KMS-11 (cell line): ENCODE results near the gene RAB4A.

Experiments
- H2AFZ ChIP-seq: fragments of 200-600 bp; sonication (generic); 2 replicates; pipeline ENCODE4 v1.6.1; 2016; ENCODE audit warnings: antibody characterized with exemption, mixed run types, low read depth
- H3K27ac ChIP-seq: fragments of 200-600 bp; sonication (generic); 2 replicates; pipeline ENCODE4 v1.6.1; 2016; ENCODE audit warnings: mild to moderate bottlenecking, mixed run types
- H3K27me3 ChIP-seq: fragments of 200-600 bp; sonication (generic); 2 replicates; pipeline ENCODE4 v1.6.1; 2017; ENCODE audit warnings: mild to moderate bottlenecking, low read depth, mixed run types, moderate library complexity; ENCODE audit not compliant: insufficient read depth
- H3K36me3 ChIP-seq: fragments of 200-600 bp; sonication (generic); 2 replicates; pipeline ENCODE4 v1.6.1; 2017; ENCODE audit warnings: mild to moderate bottlenecking, mixed run types; ENCODE audit not compliant: insufficient read depth
- H3K4me1 ChIP-seq: fragments of 200-600 bp; sonication (generic); 2 replicates; pipeline ENCODE4 v1.6.1; 2016; ENCODE audit warnings: mild to moderate bottlenecking, low read depth, mixed run types; ENCODE audit not compliant: poor library complexity, severe bottlenecking
- H3K4me2 ChIP-seq: fragments of 200-600 bp; sonication (generic); 2 replicates; pipeline ENCODE4 v1.7.0; 2016; ENCODE audit warnings: mild to moderate bottlenecking, mixed run types
- H3K4me3 ChIP-seq: fragments of 200-600 bp; sonication (generic); IDR thresholded peaks from 2 replicates; pipeline ENCODE4 v1.6.1; 2017; ENCODE audit warnings: low read depth, low read length, mixed read lengths; ENCODE audit not compliant: insufficient read depth
- H3K79me2 ChIP-seq: fragments of 200-600 bp; sonication (generic); 2 replicates; pipeline ENCODE4 v1.6.1; 2016; ENCODE audit warnings: low read depth, mixed run types; ENCODE audit not compliant: insufficient read depth
- H3K9ac ChIP-seq: fragments of 200-600 bp; sonication (generic); 2 replicates; pipeline ENCODE4 v1.6.1; 2016; ENCODE audit warnings: mild to moderate bottlenecking, mixed run types
- H4K20me1 ChIP-seq: fragments of 200-600 bp; sonication (generic); 2 replicates; pipeline ENCODE4 v1.6.1; 2016; ENCODE audit warnings: mild to moderate bottlenecking, mixed run types; ENCODE audit not compliant: insufficient read depth
- CTCF ChIP-seq: fragments of 200-600 bp; sonication (generic); conservative IDR thresholded peaks from 2 replicates; pipeline ENCODE4 v1.6.1; 2017; ENCODE audit warnings: low read depth, mild to moderate bottlenecking, antibody characterized with exemption, low read length, moderate library complexity, mixed read lengths

The RAB4A gene

DNA sequence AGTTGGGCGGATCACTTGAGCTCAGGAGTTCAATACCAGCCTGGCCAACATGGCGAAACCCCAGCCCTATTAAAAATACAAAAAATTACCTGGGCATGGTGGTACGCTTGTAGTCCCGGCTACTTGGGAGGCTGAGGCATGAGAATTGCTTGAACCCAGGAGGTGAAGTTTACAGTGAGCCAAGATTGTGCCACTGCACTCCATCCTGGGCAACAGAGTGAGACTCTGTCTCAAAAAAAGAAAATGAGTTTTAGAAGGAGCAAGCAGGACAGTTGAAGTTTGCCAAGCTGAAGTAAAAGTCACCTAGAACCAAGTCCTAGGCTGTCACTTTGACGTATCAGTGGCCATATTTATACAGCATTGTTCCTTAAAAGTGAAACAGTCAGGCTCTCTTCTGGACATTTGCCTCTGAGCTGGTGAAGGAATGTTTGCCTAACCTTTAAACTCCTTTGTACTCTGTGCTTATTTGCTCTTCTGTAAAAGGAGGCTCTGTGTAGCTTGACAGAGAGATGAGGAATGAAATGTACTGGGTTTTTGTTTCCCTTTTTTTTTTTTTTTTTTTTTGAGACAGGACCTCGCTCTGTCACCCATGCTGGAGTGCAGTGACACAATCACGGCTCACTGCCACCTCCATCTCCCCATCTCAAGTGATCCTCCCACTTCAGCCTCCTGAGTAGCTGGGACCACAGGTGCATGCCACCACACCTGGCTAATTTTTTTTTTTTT is 2.8 kb downstream of the RAB4A start:
- no peak for TF ChIP-seq CTCF
- peaks cover 41% of the 10 kb centered on the region for H3K79me2 ChIP-seq
- no peak overlapping the region for H3K27ac ChIP-seq
- peaks cover 21% of the 10 kb centered on the region for H3K4me1 ChIP-seq
- no peaks in the 10 kb centered on the region; the same call in 1 of the 2 replicates for H4K20me1 ChIP-seq
- no peak overlapping the region for H2AFZ ChIP-seq
- peak overlapping the region; percentile 83; the same call in 1 of the 2 replicates for H3K4me2 ChIP-seq
- no peak overlapping the region for H3K9ac ChIP-seq
- no peak overlapping the region for H3K4me3 ChIP-seq
- H3K27me3 ChIP-seq = no peaks in the 10 kb centered on the region
- H3K36me3 ChIP-seq = no peaks in the 10 kb centered on the region

- Histone ChIP-seq H3K4me3 (no peak overlapping the region), H2AFZ (no peak overlapping the region), H3K4me1 (peaks cover 21% of the 10 kb centered on the region), H3K9ac (no peak overlapping the region), H3K4me2 (no peak overlapping the region), H3K79me2 (peaks cover 41% of the 10 kb centered on the region), H4K20me1 (no peaks in the 10 kb centered on the region; the same call in 1 of the 2 replicates), H3K36me3 (no peaks in the 10 kb centered on the region), H3K27me3 (no peaks in the 10 kb centered on the region), H3K27ac (no peak overlapping the region)
- TF ChIP-seq CTCF = no peak
Measured at GRCh38 chr1:229275005-229275404, 4.1 kb downstream of the RAB4A start.

- Histone ChIP-seq H3K27me3 (no peaks in the 10 kb centered on the region), H3K27ac (no peak overlapping the region), H3K4me3 (no peak overlapping the region), H3K4me2 (no peak overlapping the region), H4K20me1 (no peaks in the 10 kb centered on the region), H3K79me2 (peaks cover 43% of the 10 kb centered on the region), H2AFZ (no peak overlapping the region), H3K4me1 (peaks cover 3% of the 10 kb centered on the region), H3K9ac (no peak overlapping the region), H3K36me3 (no peaks in the 10 kb centered on the region)
- no peak for TF ChIP-seq CTCF
Measured at GRCh38 chr1:229278120-229278741, 7.3 kb downstream of the RAB4A start.

DNA sequence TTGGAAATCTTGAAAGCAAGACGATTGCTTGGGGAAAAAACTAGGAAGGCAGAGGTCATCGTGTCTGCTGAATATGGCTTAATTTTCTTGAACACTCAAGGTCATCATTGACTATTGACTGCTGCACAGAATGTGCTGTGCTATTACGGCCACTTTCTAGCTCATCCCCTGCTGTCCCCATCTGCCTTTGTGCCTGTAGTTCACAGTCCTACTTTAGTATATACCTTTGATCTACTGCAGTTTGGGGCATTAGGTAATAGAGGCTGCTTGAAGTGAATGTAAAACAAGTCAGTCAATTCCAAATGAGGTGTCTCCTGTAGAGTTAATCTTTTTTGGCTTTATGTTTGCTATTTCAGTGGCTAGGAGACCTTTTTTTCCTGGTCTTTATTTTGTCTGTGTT is 8.3 kb downstream of the RAB4A start:
- no peaks in the 10 kb centered on the region for H3K27me3 ChIP-seq
- no peak for TF ChIP-seq CTCF
- no peak overlapping the region for H3K9ac ChIP-seq
- no peak overlapping the region for H3K4me2 ChIP-seq
- no peaks in the 10 kb centered on the region for H3K4me1 ChIP-seq
- H4K20me1 ChIP-seq = no peaks in the 10 kb centered on the region
- no peaks in the 10 kb centered on the region for H3K36me3 ChIP-seq
- H2AFZ ChIP-seq = no peak overlapping the region
- no peak overlapping the region for H3K27ac ChIP-seq
- peaks cover 39% of the 10 kb centered on the region for H3K79me2 ChIP-seq
- no peak overlapping the region for H3K4me3 ChIP-seq
